Right renal cortex interstitium (tissue), 3 donors: ENCODE results near the gene PARP1. TPM values are rescaled to one million over a fixed set of nuclear protein-coding genes. Genes with fewer than 3 reads are reported as not detected.

Experiments
- DNase-seq, 3 donors: peaks; one replicate each; pipeline ENCODE4 v3.0.0-alpha.2; 2013; ENCODE audit warnings: low read depth in 3 of 3, low spot score in 2 of 3
- polyA plus RNA-seq, 3 donors: library from polyadenylated mRNA; unstranded; fragments of 120-200 nt; gene quantifications; one replicate each; pipeline ENCODE4 v1.2.1, GENCODE V29; 2013; ENCODE audit not compliant: insufficient read length in 3 of 3

The PARP1 gene
- polyA plus RNA-seq, 3 donors, result 127 to 139 (median 131) TPM

DNA sequence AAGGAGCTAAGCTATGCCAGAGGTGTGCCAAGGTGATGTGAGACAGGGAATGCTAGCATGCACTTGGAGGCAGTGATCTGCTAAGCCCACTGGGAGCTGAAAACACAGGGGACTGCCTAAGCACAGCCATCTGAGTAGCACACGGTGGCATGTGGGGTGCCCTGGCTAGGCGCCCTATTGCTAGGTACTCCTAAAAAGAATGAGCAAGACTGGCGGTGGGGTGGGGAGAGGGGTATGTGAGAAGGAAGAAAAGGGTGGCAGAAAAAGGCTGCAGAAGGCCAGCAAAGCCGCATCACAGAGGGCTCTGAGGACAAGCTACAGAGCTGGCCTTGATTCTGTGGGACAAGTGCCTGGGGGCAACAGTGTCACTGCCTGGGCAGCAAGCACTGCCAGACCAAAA is 23.9 kb downstream of the PARP1 start:
- DNase-seq, result no peak

DNA sequence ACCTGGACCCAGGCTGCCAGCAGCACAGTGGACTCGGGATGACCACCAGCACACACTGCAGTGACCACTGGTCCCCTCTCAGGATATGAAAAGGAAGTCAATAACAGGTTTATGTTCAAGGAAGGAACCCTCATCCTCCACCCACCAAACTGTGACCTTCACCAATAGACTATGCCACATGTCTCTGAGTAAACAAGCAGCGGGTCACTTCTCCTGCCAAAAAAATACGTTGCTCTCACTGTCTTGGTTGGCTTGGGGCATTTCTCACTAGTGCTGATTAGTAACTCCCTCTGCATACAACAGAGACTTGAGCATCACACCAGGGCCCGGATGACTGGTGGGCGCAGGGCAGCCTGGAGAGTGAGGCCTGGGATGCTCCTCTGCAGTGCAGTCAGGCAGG is 25.9 kb downstream of the PARP1 start:
- DNase-seq, result no peak

DNA sequence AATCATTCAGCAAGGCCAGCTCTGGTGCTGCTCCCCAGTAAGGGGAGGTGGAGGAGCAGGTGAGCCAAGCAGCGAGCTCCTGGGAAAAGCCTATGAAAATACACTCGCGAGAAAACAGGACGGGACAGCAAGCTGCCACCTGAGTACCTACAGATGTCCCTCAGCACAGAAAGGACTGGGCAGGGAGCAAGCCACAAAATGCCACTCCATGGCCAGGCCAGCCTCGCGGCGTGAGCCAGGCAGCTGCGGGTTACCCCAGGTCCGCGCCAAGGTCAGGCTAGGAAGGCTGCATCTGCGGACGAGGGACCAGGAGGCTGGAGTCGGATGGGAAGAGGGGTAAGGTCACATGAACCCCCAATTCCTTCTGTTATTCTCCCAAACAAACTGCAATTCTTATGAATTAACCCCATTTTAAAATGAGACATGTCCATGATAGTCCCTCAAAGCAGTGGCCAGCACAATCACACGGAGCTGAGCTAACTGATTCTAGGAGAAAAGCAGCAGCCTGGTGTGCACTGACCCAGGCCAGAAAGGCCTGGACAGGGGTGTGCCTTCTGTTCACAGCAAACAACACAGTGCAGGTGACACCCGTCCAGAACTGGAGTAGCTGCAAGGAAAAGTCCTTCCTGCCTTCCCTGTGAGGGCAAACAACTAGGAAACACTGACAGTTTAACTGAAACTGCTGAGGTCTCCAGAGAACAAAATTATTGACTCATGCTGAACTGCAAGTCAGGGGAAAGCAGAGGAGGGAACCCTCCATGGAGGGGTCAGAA is 26.5 kb downstream of the PARP1 start:
- DNase-seq, result no peak

DNA sequence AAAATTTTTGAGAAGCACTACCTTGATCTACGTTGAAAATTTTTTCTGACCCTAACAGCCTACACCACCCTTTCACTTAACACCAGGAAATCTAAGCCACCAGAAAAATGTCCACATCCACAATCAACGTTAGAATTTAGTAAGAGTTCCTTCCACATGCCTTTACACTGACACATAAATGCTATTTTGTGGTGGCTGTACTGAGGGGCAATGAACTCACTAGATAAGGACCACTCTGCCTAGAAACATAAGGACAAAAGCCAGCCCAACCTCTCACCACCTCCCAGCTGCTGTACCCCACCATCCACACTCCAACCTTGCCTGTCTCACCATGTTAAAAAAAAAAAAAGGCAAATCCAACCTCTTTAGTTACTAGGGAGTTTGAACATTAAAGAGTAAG is 29.8 kb downstream of the PARP1 start:
- no peak for DNase-seq

DNA sequence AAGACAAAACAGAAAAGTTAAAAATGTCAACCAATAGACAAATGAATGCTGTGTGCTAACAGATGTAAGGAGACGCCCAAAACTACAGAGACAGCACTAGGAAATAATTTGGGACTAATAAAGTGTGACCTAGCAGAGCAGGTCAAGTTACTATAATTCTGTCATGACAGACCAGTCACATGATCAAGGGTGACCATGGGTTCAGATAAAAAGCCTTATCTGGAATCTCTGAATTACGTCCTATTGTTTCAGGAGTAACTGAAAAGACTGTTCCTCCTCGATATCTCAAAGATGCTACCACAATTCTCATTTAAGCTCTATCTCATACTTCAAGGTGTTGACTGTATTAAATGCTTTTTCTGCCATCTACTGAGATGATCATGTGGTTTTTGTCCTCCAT is 31.6 kb downstream of the PARP1 start:
- DNase-seq, result no peak

DNA sequence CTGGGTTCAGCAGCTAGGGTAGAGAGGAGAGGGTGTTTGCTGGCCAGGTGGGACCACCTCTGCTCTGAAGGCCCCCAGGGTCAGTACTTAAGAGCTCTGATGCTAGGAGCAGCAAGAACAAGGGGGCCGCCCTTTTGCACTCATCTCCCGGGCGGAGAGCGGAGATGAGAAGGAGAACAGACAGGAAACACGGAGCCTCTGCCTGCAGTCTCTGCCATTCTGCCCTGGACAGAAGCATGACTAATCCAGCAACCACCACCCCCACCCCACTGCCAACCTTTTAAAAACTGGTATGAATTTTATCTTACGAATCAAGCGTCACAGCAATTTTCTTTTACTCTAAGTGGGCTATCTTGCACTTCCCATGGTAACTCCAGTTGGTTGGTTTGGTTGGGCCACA is 34.5 kb downstream of the PARP1 start:
- DNase-seq, result no peak

DNA sequence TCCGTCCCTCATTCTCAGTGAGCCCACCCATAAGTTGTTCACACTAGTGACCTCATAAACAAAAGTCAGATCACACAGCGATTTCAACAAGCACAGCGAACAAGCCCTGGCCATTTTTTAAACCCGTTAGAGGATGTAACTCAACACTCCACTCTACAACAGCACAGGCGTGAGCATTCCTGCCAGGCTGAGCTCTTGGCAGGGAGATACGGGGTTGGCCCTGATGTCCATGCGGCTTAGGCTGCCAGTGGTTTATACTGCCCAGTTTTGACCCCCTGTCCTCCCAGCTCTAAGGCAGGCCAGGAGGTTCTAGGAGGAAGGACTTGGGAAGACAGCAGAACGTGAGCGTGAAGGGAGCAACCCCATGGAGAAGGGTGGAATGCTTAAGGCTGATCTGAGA is 35.0 kb downstream of the PARP1 start:
- DNase-seq, result no peak

DNA sequence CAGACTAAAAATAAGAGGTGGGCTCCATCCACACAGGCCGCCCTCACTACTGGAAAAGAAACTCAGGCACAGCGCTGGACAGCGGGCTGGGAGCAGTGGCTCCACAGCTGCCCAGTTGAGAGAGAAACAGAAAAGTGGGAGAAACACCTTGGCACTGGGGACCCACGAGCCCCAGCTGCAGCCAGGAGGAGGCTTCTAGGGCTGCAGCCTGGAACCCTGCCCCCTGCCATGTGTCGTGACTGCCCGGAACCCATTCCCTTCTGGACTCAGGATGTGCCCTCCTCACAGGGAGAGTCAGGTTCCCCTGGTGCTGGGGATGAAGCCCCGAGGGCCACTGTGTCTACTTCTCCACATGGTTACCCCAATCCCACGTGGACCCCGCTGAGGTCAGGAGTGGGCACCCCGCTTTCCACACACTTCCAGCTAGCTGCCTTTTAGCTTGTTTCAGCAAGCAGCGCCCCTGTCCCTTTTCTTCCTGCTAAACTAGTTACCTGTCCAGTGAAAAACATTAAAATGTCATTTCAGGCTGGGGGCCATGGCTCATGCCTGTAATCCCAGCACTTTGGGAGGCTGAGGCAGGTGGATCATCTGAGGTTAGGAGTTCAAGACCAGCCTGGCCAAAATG is 35.9 kb downstream of the PARP1 start:
- DNase-seq, result no peak

DNA sequence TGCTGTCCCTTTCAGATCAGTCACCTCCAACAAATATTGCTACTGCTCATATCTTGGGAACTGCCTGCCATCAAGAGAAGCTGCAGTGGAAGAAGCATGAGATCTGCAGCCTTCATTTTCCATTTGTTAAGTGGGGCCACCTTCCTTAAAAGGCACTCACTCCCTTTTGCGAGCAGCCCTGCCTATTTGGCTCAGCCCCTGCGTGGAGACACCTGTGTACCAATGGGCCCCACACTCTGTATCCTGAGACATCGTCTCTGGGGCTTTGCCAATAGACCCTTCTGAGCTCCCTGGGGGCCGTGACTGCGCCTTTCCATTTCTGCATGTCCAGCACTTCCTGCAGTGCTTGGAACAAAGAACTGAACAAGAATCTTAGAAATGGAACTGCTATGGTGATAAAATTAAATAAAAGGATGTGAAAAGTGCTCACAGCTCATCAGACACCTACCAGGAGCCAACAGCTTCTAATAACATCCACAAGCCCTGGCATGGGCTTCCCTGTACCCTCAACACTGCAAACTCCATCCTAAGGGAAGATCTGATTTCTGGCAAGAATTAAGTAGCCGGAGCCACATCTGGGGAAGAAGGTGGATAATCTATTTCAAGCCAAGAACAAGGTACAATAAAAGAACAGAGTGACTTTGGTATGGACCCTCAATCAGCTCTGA is 36.7 kb downstream of the PARP1 start:
- no peak for DNase-seq

DNA sequence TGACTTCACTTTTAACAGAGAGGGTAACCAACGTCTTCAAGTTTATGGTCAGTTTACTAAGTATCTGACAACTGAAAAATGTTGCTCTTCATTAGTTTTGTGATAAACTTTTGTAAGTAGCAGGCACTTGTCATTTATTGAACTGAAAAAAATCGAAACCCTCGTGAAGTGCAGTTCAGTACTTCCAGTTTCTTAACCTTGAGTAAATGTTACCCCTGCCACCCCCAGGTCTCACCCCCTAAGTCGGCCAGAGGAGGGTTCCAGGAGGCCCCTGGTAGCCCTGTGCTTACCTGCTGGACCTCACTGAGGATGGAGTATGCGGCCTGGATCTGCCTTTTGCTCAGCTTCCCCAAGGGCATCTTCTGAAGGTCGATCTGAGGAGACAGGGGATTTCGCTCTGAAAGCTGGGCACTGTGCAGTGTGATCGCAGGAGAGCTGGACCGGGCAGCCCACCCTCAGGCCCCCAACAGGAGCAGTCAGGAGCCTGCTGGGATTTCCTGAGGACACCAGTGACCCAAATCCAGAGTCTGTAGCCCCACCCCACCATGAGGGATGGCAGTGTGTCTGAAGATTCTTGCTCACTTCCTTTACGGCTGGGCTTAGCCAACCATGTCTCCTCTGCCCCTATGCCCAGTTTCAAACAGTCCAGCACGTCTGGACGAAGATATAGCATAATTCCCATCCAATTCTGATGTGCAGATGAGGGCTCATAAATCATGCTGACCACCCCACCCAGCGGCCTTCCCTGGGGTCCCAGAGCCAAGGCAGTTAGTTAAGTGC is 37.6 kb downstream of the PARP1 start:
- no peak for DNase-seq

DNA sequence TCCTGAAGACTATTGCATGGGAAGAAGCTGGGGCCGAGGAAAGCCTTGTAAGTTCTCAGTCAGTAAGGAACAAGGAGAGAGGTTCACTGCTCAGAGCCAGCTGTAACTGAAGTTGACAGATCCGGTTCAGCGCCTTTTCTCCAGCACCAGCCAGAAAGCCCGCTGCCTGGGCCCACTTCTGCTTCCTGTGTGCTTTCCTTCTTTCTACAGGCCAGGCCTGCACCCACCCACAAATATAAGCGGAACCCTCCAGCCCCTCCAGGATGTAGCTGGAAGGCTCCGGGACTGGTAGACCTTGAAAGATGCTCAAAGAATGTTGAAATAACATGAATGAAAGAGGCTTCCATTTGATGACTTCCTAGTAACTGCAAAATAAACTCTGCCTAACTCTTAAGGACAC is 38.8 kb downstream of the PARP1 start:
- no peak for DNase-seq

DNA sequence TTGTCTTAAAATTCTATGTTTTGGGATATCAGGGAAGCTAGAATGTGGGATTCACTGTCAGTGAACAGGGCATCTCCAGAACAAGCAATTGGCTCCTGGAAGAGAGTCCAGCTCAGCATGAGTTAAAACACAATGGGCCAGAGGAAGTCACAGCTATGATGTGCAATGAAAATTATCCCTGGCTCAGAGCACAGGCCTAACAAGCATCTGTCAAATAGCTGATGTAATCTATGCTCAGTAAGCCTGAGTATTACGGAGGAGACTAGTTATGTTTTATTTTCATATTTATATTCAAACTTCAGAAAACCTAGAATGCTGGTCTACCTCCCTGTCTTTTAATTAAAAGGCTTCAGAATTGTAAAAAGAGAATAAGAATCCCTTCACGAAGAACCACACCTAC is 41.6 kb downstream of the PARP1 start:
- DNase-seq, result no peak

DNA sequence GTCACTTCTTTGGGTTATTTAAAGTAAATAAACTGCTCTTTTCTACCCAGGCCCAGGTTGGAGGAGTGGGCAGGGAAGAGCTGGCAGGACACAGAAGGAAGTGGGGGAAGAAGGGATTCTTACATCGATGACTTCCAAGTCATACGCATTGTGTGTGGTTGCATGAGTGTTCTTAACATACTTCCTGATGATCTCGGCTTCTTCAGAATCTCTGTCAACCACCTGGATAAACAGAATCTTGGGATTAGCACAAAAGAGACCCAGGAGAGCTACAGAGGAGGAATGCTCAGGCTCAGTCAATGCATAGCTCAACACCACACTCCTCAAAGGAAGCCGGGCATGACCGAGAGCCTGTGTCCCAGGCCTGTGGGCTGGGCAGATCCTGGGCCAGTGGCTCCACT is 42.1 kb downstream of the PARP1 start:
- no peak for DNase-seq

DNA sequence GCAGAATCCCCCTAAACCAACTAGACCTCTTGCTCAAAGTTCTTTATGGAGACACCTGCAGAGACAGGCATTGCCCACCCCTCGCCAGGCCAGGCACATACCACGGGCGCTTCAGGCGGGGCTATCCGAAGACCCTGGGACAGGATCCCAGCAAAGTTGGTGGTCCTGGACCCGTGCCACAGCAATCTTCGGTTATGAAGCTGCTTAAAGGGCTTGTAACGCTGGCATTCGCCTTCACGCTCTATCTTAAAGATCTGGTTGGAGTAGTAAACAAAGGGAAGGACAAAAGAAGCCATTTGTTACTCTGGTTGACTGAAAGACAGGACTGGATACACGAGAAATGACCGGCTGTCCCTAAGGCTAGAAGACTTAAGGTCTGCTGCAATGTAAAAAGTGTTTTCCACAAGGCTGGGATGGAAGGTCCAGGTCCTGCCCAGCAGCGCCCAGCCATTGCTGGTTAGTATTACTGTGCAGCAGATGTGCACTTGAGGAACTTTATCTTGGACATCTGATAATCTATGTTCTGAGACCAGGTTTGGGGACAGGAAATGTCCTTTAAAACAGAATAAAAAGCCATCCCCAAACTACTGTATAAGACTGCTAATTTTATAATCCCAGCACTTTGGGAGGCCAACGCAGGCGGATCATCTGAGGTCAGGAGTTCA is 42.9 kb downstream of the PARP1 start:
- no peak for DNase-seq

DNA sequence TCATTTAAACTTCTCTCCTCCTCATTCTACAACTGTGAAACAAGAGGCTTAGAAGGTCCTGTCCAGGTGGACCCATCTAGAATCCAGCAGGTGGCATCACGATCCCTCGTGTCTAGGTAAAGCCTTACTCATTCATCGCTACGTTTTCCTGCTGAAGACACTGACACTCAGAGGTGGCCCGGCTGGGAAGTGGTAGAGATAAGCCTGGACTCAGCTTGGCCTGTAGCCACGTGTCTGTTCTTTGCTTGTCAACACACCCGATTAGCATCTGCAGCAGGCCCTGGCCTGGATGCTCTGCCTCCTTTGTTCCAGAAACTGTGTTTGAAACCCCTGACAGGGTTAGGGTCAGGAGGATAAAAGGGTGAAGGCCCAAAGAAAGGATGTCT is 43.4 kb downstream of the PARP1 start:
- DNase-seq, result no peak

DNA sequence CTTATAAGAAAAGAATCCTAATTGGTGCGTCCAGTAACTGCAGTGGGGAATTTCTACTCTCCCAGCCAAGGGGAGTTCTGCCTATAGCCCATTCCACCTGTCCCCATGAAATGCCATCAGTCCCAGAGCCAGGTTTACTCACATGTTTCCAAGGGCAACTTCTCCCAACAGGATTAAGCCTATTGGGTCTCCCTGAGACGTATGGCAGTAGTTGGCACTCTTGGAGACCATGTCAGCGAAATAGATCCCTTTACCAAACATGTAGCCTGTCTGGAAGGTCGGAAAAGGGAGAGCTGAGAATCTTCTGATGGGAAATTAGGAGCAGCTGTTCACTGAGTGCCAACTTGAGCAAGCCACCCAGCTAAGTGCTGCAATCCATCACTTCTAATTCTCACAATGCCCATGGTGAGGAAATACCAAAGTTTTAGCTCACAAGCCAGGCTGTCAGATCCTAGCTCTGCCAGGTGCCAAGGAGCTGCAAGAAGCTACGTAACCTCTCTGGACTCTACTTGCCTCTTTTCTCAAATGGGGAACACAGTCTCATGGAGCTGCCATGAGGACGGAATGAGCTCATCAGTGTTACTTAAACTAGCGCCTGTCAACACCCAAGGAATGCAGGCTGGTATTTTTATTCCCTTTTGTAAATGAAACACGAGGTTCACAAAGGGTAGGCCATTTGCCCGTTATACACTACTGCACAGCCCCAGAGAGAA is 43.9 kb downstream of the PARP1 start:
- no peak for DNase-seq

DNA sequence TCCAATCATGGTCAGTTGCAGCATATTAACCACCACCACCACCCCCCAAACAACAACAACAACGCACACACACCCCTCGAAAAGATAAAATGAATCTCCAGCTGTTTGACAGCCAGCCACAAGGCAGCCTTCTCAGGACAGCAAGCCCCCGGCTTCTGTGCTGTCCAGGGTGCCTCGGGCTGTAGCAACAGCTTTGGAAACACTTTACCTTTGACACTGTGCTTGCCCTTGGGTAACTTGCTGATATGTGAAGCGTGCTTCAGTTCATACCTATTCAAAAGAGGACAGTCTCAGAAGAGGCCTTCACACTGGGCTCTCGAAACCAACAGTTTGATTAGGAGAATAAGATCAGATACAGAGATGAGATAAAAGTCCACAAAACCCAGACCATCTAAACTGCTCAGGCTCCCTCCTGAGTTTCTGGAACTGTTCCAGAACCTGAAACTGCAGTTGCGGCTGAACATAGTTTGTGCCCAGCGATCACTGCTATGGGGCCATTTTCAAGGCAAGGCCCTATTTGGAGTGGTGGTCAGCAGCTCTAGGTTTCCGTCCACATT is 44.9 kb downstream of the PARP1 start:
- no peak for DNase-seq

DNA sequence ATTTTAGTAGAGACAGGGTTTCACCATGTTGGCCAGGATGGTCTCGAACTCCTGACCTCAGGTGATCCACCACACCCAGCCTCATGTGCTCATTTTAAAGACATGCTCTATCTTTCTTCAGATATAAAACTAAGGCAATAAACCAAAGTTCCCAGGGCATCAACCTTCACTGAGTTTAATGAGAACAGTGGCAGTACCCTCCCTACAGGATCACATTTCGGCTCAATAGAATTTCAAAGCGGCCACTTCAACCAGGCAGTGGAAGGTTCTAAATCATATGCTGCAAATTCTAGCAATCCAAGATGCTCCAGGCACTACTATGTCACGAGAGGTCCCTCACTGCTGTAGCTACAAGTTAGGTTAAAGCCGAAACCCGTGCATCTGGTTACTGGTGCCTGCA is 45.5 kb downstream of the PARP1 start:
- DNase-seq, result no peak

DNA sequence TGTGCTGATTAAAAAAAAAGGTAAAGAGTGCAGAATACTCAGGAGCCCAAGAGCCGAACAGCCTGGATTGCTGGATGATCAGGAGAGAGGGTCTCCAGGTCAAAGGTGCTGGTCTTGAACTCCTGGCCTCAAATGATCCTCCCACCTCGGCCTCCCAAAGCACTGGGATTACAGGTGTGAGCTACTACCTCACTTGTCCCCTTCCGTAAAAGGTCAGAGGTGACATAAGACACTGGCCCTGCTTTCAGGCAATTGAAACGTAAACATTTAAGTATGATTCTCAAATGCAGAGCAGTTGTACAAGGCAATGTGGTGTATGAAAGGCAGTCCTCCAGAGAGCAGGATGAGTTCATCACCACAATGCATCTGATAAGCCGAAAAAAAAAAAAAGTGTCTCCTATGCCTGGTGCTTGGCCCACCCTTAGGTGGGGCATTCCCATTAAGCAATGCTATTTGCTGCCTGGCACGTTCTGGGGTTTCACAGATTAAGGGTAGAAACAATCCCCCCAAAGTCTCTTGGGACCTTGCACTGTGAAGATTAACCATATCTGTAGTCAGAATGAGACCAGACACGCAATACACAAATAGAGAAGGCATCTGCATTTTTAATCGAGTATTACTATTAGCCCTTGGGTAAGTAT is 47.7 kb downstream of the PARP1 start:
- no peak for DNase-seq
